Activated T-helper 1 cell treated with anti-CD3 and anti-CD28 coated beads, Interleukin-2, amount 50 U/mL, for 16 hours (primary cell): ENCODE measurements around the gene BORCS6.

Experiments used
- DNase-seq, 2 donors: peaks; one replicate each; pipeline ENCODE4 v3.0.0-alpha.2; 2020; ENCODE audit warnings: low read depth in 1 of 2, low spot score in 1 of 2

Gene BORCS6

DNA sequence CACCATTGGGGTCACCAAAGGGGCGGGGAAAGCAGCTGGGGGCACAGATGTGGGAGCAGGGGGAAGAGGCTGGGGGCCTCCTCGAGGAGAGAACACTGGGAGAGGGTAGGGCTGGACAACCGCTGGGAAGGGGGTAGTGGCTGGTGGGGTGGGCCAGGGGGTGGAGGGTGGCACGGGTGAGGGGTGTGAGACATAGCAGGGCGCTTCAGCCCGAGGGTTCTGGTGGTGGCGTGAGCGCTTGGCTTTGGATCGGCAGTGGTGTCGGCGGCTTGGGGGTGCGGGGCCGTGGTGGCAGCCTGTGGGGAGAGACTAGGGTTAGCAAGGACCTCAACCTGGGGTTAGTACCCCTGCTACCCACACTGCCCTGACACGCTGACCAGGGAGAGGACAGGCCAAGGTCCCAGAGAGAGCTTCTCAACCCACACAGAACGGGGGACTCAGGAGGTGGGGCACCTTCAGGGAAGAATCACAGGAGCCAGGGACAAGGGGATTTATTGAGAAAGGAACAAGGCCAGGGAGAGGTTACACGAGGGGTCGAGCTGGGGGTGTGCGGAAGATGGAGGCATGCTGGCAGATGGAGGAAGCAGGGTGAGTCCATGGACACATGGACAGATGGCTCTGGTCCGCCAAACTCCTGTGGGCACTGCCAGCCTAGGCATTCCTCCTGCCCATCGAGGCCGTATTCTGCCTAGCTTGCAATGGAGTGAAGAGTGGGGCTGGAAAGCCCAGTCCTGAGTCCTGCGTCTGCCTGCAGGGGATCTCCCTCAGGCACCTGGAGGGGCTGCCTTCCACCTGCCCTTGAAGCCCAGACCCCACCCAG, 46.2 kb downstream of the BORCS6 start:
- no peak for DNase-seq

DNA sequence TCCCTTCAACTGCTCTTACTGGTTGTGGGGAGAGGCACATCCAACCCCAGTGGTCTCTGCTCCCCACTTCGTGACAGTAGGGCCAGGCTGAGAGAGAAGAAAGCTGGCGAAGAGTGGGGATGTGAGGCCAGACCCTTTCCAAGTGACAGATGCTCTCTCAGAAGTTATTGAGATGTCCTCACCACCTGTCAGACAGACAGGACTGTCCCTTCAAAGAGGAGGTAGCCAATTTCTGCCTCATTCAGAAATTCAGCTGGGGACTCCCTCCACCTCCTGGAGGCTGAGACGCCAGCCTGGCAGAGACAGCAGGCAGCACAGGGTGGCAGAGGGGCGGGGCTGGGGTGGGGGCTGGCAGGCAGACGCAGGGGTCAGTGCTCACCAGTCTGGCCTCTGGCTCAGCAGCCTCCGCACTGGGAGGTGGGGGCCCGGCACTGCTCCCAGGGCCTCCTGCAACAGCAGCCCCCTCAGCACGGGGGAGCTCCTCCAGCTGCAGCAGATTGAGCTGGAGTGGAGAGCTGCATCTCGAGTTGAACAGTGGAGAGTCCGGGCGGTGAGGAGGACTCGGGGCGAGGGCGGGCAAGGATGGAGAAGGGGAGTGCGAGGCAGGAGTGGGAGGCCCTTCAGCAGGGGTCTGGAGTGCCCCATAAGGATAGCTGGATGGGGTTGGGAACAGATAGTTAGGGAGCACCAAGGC, 46.9 kb downstream of the BORCS6 start:
- DNase-seq, result no peak

DNA sequence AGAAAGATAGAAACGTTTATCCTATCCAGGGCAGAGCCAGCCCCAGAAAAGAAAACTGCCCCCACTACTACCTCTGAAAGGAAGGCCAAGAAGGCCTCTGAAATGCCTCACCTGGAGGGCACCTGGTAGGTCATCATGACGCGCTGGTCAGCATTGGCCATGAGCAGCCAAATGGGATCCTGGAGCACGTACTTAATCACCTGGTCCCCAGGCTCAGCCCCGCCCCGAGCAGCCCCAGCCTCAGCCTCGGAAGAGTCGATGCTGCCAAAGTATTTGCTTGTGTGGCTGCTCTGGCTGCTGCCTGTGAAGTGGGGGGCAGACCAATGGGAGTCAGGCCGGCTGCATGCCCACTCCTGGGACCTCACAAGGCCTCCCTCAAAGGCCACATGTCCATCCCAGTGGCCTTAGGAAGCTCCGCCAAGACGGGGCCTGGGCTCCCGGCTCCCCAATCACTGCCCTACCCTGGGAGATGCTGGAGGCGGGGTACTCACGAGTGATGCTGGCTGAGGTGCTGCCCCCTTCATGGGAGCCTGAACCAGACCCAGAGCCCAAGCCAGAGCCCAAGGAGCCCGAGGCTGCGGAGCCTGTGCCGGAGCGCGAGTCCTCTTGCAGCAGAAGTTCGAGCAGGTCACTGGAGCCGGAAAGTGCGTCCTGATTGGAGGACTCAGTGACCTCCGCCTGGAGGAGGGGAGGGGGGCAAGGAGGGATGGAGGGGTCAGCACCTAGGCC, 47.7 kb downstream of the BORCS6 start:
- no peak for DNase-seq

DNA sequence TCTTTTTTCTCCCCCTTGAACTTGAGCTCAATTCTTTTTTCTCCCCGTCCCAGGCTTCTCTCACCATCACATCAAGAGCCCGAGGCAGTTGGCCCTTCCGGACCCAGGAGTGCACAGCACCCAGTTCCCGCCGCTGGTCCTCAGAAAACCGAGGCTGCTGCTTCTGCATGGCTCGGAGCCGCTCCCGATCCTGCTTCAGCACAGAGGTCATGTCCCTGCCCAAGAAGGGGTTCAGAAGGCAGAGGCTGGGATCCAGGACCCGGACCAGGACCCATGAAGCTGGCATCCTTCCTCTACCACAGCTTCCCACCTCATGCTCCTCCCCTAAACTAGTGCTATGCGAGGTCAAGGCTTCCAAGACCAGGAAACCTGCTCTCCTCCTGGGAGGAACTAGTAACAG, 48.2 kb downstream of the BORCS6 start:
- DNase-seq, result no peak

DNA sequence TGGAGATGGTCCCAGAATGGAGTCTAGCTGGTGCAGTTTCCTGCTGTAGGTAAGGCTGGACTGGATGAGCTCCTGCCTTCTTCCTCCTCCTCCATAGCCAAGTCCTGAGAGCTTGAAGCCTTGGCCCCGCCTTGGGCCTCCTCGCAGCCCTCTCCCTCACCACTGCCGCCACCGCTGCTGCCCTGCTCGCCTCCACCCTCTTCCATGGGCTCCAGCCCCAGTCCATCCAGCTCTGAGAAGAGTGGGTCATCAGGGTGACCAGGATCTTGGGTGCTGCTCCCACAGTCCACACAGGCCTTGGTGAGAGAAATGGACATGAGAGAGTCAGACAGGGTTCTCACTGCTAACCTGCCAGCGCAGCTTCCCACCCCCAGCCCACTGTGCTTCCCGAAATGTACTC, 48.9 kb downstream of the BORCS6 start:
- no peak for DNase-seq

DNA sequence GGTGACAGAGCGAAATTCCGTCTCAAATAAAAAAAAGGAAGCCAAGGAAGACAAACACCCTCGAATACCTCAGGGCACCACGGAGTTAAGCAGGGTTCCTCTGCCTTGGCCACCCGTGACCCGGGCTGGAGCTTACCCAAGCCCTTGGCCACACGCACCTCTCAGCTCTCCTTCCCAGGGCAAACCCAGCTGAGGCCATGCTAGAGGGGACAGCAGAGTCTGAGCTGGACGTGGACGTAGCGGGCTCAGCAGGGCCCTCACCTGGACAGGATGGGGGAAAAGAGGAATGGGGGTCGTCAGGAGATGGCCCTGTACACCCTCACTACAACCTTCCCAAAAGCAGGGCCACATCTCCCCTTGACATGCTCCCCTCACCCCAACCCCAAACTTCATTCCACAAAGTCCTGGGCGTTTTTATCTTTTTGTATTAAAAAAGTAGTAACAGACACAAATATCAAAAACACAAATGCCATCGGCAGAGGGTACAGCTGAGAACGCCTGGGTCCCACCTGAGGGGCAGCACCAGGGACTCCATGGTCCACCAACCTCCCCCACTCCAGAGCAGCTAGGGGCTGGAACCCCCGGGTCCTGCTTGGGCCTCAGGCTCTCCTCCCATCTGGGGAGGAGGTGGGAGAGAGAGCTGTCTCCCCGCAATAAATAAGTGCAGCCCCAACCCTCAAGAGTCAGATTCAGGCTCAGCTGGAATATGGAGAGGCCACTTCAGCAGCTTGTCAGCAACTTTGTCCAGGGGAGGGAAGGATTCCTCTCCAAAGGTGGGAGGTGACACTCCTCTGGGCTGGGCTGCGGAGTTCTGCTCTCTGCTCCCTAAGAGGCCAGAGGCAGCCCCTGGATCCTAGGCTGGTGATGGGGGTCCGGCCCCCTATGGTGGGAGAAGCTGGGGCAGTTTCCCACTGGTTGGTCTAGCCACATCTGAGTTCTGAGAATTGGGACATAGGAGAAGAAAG, 49.6 kb downstream of the BORCS6 start:
- DNase-seq, result no peak

DNA sequence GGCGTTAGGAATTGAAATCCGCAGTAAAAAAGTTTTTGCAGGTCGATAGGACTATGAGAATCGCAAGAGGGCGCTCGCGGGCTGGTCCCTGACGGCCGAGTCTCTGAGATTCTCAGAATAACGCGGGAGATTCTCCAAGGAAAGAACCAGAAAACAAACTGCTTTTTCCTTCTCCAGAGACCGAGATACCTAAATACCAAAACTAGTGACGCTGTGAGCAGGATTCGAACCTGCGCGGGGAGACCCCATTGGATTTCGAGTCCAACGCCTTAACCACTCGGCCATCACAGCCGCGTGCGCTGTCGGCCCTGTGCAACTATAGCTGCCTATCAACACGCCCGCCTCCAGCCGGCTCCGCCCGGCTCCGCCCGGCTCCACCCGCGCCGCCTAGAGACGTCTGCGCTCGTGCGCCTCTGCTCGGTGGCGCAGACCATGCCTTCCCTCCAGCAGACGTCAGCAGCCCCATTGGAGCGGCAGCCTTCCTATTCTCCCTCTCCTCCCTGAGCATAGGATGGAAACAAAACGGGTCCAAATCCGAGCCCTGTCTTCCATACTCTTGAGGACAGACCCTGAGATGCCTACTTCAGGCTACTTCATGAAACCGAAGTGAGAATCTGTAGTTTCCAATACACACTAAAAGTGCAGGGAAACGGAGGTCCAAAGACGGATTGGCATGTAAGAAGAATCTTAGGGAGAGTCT, 51.2 kb downstream of the BORCS6 start:
- DNase-seq, result peak; percentile 92

DNA sequence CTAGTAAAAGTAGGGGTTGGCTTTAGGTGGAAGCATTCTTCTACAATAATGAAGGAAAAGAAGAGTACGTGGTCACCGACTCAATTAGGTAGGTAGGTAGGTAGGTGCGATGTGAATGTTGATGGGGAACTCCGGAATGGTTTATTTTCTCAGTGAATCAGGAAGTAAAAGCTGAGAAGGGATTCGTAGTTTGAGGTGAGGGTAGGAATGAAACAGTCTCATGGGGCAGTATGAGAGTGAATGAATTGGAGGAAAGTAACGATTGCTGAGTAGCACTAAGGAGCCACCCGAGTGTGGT, 51.7 kb downstream of the BORCS6 start:
- no peak for DNase-seq
